Urinary bladder (tissue), 4 donors: ENCODE results near the gene FAM83D. TPM values are rescaled to one million over a fixed set of nuclear protein-coding genes. Genes with fewer than 3 reads are reported as not detected.
"Not testable (repeated sequence)": the region's sequence is repeated elsewhere in the genome, so short reads cannot be mapped to it uniquely, and the experiment has no call there.

Experiments used
- DNase-seq: peaks from one replicate; pipeline ENCODE4 v3.0.0-alpha.2; 2015; ENCODE audit errors: extremely low spot score
- H3K27ac ChIP-seq: one replicate; pipeline ENCODE4 v1.5.1; 2013; ENCODE audit warnings: low read depth, mild to moderate bottlenecking, moderate library complexity
- H3K36me3 ChIP-seq: one replicate; pipeline ENCODE4 v1.6.1; 2013; ENCODE audit warnings: mild to moderate bottlenecking, moderate library complexity; ENCODE audit not compliant: insufficient read depth
- H3K4me1 ChIP-seq: one replicate; pipeline ENCODE4 v1.6.1; 2013; ENCODE audit warnings: mild to moderate bottlenecking, moderate library complexity; ENCODE audit not compliant: insufficient read depth
- H3K4me3 ChIP-seq: one replicate; pipeline ENCODE4 v1.5.1; 2013; ENCODE audit warnings: low read depth, low read length
- whole genome bisulfite sequencing: extraction: QIAGEN DNeasy Blood & Tissue Kit; methylation state at CpG from one replicate; pipeline ENCODE4 v1.1.7; 2013; 5-methylcytosine and 5-hydroxymethylcytosine counted together
- polyA plus RNA-seq: library from polyadenylated mRNA; stranded (reverse); fragments of 200-250 nt; gene quantifications from one replicate; pipeline ENCODE4 v1.2.3, GENCODE V29; 2013
- total RNA-seq: library from RNA; depleted of rRNA; stranded (reverse); fragments of >200 nt; gene quantifications from one replicate; pipeline ENCODE4 v1.2.3, GENCODE V29; 2014
- donor health status: healthy with polysubstance abuse.
- donor health status: healthy.

FAM83D gene
- total and polyA plus RNA-seq, 2 donors: 11.4 to 27.1 TPM

- Histone ChIP-seq H3K4me1 (no peaks in the 10 kb centered on the region), H3K4me3 (no peak overlapping the region), H3K36me3 (peaks cover 7% of the 10 kb centered on the region), H3K27ac (no peak overlapping the region)
- no peak for DNase-seq
These were observed 46.9 kb downstream of the FAM83D start for GRCh38 chr20:38973107-38973506.

- Histone ChIP-seq H3K36me3 (peaks cover 7% of the 10 kb centered on the region), H3K4me3 (no peak overlapping the region), H3K27ac (no peak overlapping the region), H3K4me1 (no peaks in the 10 kb centered on the region)
- no peak for DNase-seq
- WGBS: 58% methylated on average over 5 of the region's 5 CpGs
These were observed 47.4 kb downstream of the FAM83D start for GRCh38 chr20:38973645-38974044.

GRCh38 chr20:38975539-38976120 lies 49.4 kb downstream of the FAM83D start:
- H3K4me3 ChIP-seq: no peak overlapping the region
- 58% methylated on average over 2 of the region's 2 CpGs for WGBS
- no peak overlapping the region for H3K27ac ChIP-seq
- no peak for DNase-seq
- no peaks in the 10 kb centered on the region for H3K4me1 ChIP-seq
- peaks cover 7% of the 10 kb centered on the region for H3K36me3 ChIP-seq

- 90% methylated on average over 2 of the region's 2 CpGs for WGBS
- no peak overlapping the region for H3K4me3 ChIP-seq
These were observed 53.2 kb downstream of the FAM83D start for GRCh38 chr20:38979434-38979833.

GRCh38 chr20:38979842-38980241 lies 53.6 kb downstream of the FAM83D start:
- 90% methylated on average over 3 of the region's 3 CpGs for WGBS
- DNase-seq: no peak
- H3K27ac ChIP-seq: no peak overlapping the region
- H3K4me1 ChIP-seq: no peaks in the 10 kb centered on the region
- no peaks in the 10 kb centered on the region for H3K36me3 ChIP-seq
- H3K4me3 ChIP-seq: no peak overlapping the region

More at GRCh38 chr20:38979434-38979833, 53.2 kb downstream of the FAM83D start:
- Histone ChIP-seq H3K4me1 (no peaks in the 10 kb centered on the region), H3K36me3 (no peaks in the 10 kb centered on the region), H3K27ac (no peak overlapping the region)
- DNase-seq: no peak

- Histone ChIP-seq H3K36me3 (no peaks in the 10 kb centered on the region), H3K4me1 (no peaks in the 10 kb centered on the region), H3K4me3 (no peak overlapping the region), H3K27ac (no peak overlapping the region)
- WGBS: 80% methylated on average over 1 of the region's 1 CpG
- DNase-seq: no peak
These were observed 56.1 kb downstream of the FAM83D start for GRCh38 chr20:38982291-38982690.

GRCh38 chr20:38985060-38985459 lies 58.8 kb downstream of the FAM83D start:
- no peak overlapping the region for H3K4me3 ChIP-seq
- 80% methylated on average over 4 of the region's 4 CpGs for WGBS
- DNase-seq: no peak
- no peak overlapping the region for H3K27ac ChIP-seq
- no peaks in the 10 kb centered on the region for H3K36me3 ChIP-seq
- H3K4me1 ChIP-seq: no peaks in the 10 kb centered on the region

GRCh38 chr20:38985603-38986170 lies 59.5 kb downstream of the FAM83D start:
- H3K27ac ChIP-seq: no peak overlapping the region
- no peaks in the 10 kb centered on the region for H3K4me1 ChIP-seq
- DNase-seq: no peak
- H3K4me3 ChIP-seq: no peak overlapping the region
- 35% methylated on average over 1 of the region's 1 CpG for WGBS
- no peaks in the 10 kb centered on the region for H3K36me3 ChIP-seq

GRCh38 chr20:38986663-38987062 lies 60.4 kb downstream of the FAM83D start:
- WGBS: 83% methylated on average over 2 of the region's 2 CpGs
- no peak for DNase-seq
- peaks cover 3% of the 10 kb centered on the region for H3K36me3 ChIP-seq
- H3K27ac ChIP-seq: no peak overlapping the region
- H3K4me1 ChIP-seq: no peaks in the 10 kb centered on the region
- H3K4me3 ChIP-seq: no peak overlapping the region

GRCh38 chr20:38987777-38988176 lies 61.6 kb downstream of the FAM83D start:
- Histone ChIP-seq H3K4me3 (no peak overlapping the region), H3K36me3 (peaks cover 3% of the 10 kb centered on the region), H3K27ac (no peak overlapping the region), H3K4me1 (no peaks in the 10 kb centered on the region)
- 91% methylated on average over 4 of the region's 4 CpGs for WGBS
- no peak for DNase-seq

GRCh38 chr20:38990728-38991127 lies 64.5 kb downstream of the FAM83D start:
- Histone ChIP-seq H3K36me3 (peaks cover 3% of the 10 kb centered on the region), H3K4me3 (no peak overlapping the region), H3K4me1 (no peaks in the 10 kb centered on the region), H3K27ac (no peak overlapping the region)
- WGBS: 95% methylated on average over 1 of the region's 1 CpG
- DNase-seq: no peak

GRCh38 chr20:38991814-38992704 lies 65.8 kb downstream of the FAM83D start:
- no peaks in the 10 kb centered on the region for H3K4me1 ChIP-seq
- no peak overlapping the region for H3K27ac ChIP-seq
- peaks cover 3% of the 10 kb centered on the region for H3K36me3 ChIP-seq
- DNase-seq: no peak
- H3K4me3 ChIP-seq: no peak overlapping the region
- WGBS: 69% methylated on average over 5 of the region's 5 CpGs

GRCh38 chr20:38995536-38996044 lies 69.4 kb downstream of the FAM83D start:
- peaks cover 3% of the 10 kb centered on the region for H3K36me3 ChIP-seq
- no peak overlapping the region for H3K4me3 ChIP-seq
- DNase-seq: no peak
- 86% methylated on average over 3 of the region's 3 CpGs for WGBS
- no peak overlapping the region for H3K27ac ChIP-seq
- no peaks in the 10 kb centered on the region for H3K4me1 ChIP-seq

GRCh38 chr20:38996866-38997265 lies 70.6 kb downstream of the FAM83D start:
- not testable (repeated sequence) for H3K4me3 ChIP-seq, H3K36me3 ChIP-seq, H3K4me1 ChIP-seq, H3K27ac ChIP-seq, DNase-seq
- 94% methylated on average over 1 of the region's 1 CpG for WGBS
